ENCODE measurements around the gene KRTDAP.

- TF ChIP-seq CTCF (IDR thresholded peaks at IDR 0.05) (no peak), POLR2A (IDR thresholded peaks at IDR 0.05) (no peak), POLR2AphosphoS5 (IDR thresholded peaks at IDR 0.05) (no peak)
Measured at GRCh38 chr19:35509018-35509652, 18.9 kb upstream of the KRTDAP start.

Data from transverse colon (tissue), 4 donors.